GM12878 (cell line): ENCODE data around the gene SLC24A3. TPM values are rescaled to one million over a fixed set of nuclear protein-coding genes. Genes with fewer than 3 reads are reported as not detected.
A peak's percentile ranks its signal among the peaks of the same experiment; 100 is the strongest.

Experiments used
- ATAC-seq: fragments of 200-7000 bp; cut with Tn5 transposase; 3 replicates; pipeline ENCODE4 v1.9.1; 2020; ENCODE audit warnings: mild to moderate bottlenecking, moderate library complexity
- BruUV-seq: library from RNA; stranded (reverse); fragments of 400-500 nt; replicated peaks from 2 replicates; lab custom pipeline; 2021; lab: Mats Ljungman, UMichigan
- CTCF ChIA-PET: fragments of 300-600 bp; sonication (Branson Sonifier 250); formaldehyde crosslinking; extraction: SDS; loops from one replicate; lab custom pipeline; 2021; ENCODE audit warnings: inconsistent platforms; lab: Yijun Ruan, JAX
- POLR2A ChIA-PET: fragments of 350-600 bp; formaldehyde crosslinking; extraction: SDS; loops from one replicate; lab custom pipeline; 2021; ENCODE audit warnings: inconsistent platforms; lab: Charles Lee
- RAD21 ChIA-PET: fragments of 300-600 bp; sonication (Branson Sonifier 250); formaldehyde crosslinking; loops from one replicate; lab custom pipeline; 2023; ENCODE audit warnings: antibody characterized with exemption; ENCODE audit not compliant: unreplicated experiment; lab: Charles Lee
- SMC1A ChIA-PET: fragments of 300-600 bp; sonication (Branson Sonifier 250); formaldehyde crosslinking; loops from one replicate; lab custom pipeline; 2023; ENCODE audit not compliant: unreplicated experiment, uncharacterized antibody; lab: Charles Lee
- DNase-seq: peaks from one replicate; pipeline ENCODE4 v3.0.0-alpha.2; 2011; ENCODE audit warnings: low read depth, low spot score
- FAIRE-seq: peaks from 3 replicates; lab custom pipeline; 2011; peaks lifted over from hg19 to GRCh38; lab: Jason Lieb, UNC
- H2AFZ ChIP-seq: 2 replicates; pipeline ENCODE4 v1.6.0; 2011; ENCODE audit warnings: low read depth, low read length, control low read depth; ENCODE audit not compliant: control insufficient read depth
- H3K27ac ChIP-seq: 2 replicates; pipeline ENCODE4 v1.5.1; 2011; ENCODE audit warnings: control low read depth; ENCODE audit not compliant: control insufficient read depth, insufficient read depth
- H3K27me3 ChIP-seq, 2 experiments: replicated peaks in 1 of 2; 2 replicates each; pipeline versions ENCODE4 v1.6.0 to v1.6.1; 2011; ENCODE audit warnings: low read length in 1 of 2; ENCODE audit not compliant: control insufficient read depth in 2 of 2, insufficient read depth in 2 of 2
- H3K36me3 ChIP-seq, 2 experiments: 2 replicates each; pipeline ENCODE4 v1.5.1; 2011; ENCODE audit warnings: low read length in 1 of 2; ENCODE audit not compliant: control insufficient read depth in 2 of 2, insufficient read depth in 2 of 2
- H3K4me1 ChIP-seq: 2 replicates; pipeline ENCODE4 v1.6.1; 2011; ENCODE audit warnings: mild to moderate bottlenecking, low read length, moderate library complexity, mixed read lengths; ENCODE audit not compliant: control insufficient read depth, insufficient read depth
- H3K4me2 ChIP-seq: 2 replicates; pipeline ENCODE4 v1.6.0; 2011; ENCODE audit warnings: control low read depth; ENCODE audit not compliant: control insufficient read depth, insufficient read depth
- H3K4me3 ChIP-seq: fragments of 200-600 bp; sonication (generic); 2 replicates; pipeline ENCODE4 v1.5.1; 2016
- H3K79me2 ChIP-seq: 2 replicates; pipeline ENCODE4 v1.6.0; 2011; ENCODE audit warnings: low read length; ENCODE audit not compliant: control insufficient read depth, insufficient read depth
- H3K9ac ChIP-seq: 2 replicates; pipeline ENCODE4 v1.8.0; 2011; ENCODE audit warnings: low read length, control low read depth, mixed read lengths; ENCODE audit not compliant: control insufficient read depth, insufficient read depth
- H3K9me3 ChIP-seq: replicated peaks from 3 replicates; pipeline ENCODE4 v1.5.1; 2011; ENCODE audit warnings: mild to moderate bottlenecking, low read length; ENCODE audit not compliant: control insufficient read depth, insufficient read depth
- H4K20me1 ChIP-seq: 2 replicates; pipeline ENCODE4 v1.6.0; 2011; ENCODE audit not compliant: control insufficient read depth, insufficient read depth
- ATF7 ChIP-seq: fragments of 450-650 bp; IDR thresholded peaks from 2 replicates; pipeline ENCODE4 v1.6.1; 2016; ENCODE audit warnings: low read depth, mild to moderate bottlenecking
- CHD1 ChIP-seq: IDR thresholded peaks from 2 replicates; pipeline ENCODE4 v1.6.1; 2012; ENCODE audit warnings: low read depth, low read length, improper control_type of control experiment
- FOXK2 ChIP-seq: fragments of 450-650 bp; IDR thresholded peaks from 2 replicates; pipeline ENCODE4 v1.6.1; 2017; ENCODE audit warnings: mild to moderate bottlenecking, moderate library complexity
- HDAC6 ChIP-seq: fragments of 200-600 bp; sonication (generic); IDR thresholded peaks from one replicate; pipeline ENCODE4 v1.8.0; 2017; ENCODE audit warnings: antibody characterized with exemption; ENCODE audit not compliant: unreplicated experiment
- NR2C1 ChIP-seq: fragments of 450-650 bp; IDR thresholded peaks from 2 replicates; pipeline ENCODE4 v1.6.1; 2017; ENCODE audit warnings: antibody characterized with exemption, mild to moderate bottlenecking, moderate library complexity
- SIN3A ChIP-seq: IDR thresholded peaks from 2 replicates; pipeline ENCODE4 v1.6.1; 2012; ENCODE audit warnings: low read depth, low read length, improper control_type of control experiment
- TCF12 ChIP-seq: IDR thresholded peaks from 2 replicates; pipeline ENCODE4 v1.6.1; 2011; ENCODE audit warnings: low read depth, mild to moderate bottlenecking, low read length
- TCF3 ChIP-seq: IDR thresholded peaks from 2 replicates; pipeline ENCODE4 v1.6.1; 2012; ENCODE audit warnings: low read depth, mild to moderate bottlenecking, low read length, borderline replicate concordance; ENCODE audit not compliant: insufficient read depth
- WGBS: methylation state at CpG from one replicate; pipeline ENCODE4 v1.1.6; 2016; ENCODE audit warnings: low lambda C conversion rate; ENCODE audit not compliant: insufficient replicate concordance, insufficient coverage; ENCODE audit errors: missing lambda C conversion rate; 5-methylcytosine and 5-hydroxymethylcytosine counted together
- in situ Hi-C: fragments of 300-500 bp; cut with MboI; formaldehyde crosslinking; loops from 9 replicates; pipeline ENCODE4 v1.14.3; 2018; ENCODE audit warnings: mixed read lengths
- intact Hi-C: fragments of 100-400 bp; cut with micrococcal nuclease; formaldehyde crosslinking; loops from one replicate; pipeline ENCODE4 v1.14.2; 2022; ENCODE audit not compliant: unreplicated experiment
- polyA plus RNA-seq, 11 experiments: library from polyadenylated mRNA; depleted of rRNA in 4 of 11; unstranded in 6 of 11; stranded (reverse) in 5 of 11; fragments of >200 nt; fragmentation: Nextera tagmentation in 4 of 11; fragmentation: Illumina TruSeq in 1 of 11; extraction: Ambion mirVana in 4 of 11; extraction: Trizol in 1 of 11; gene quantifications; 1 replicate in 1 of 11; 2 replicates in 10 of 11; pipeline versions ENCODE4 v1.2.1 to v1.2.3, GENCODE V29; 2011 to 2016; ENCODE audit warnings: inconsistent platforms in 2 of 11, missing spikeins in 2 of 11, low read depth in 1 of 11
- total RNA-seq, 4 experiments: library from RNA; depleted of rRNA in 3 of 4; stranded (reverse); fragments of >200 nt in 3 of 4; fragmentation: Illumina TruSeq in 1 of 4; extraction: Trizol in 1 of 4; gene quantifications; 2 replicates each; pipeline versions ENCODE4 v1.2.1 to v1.2.3, GENCODE V29; 2013 to 2021
- TF ChIP-seq, protein P1 (sequence below): fragments of 450-650 bp; conservative IDR thresholded peaks from 2 replicates; pipeline ENCODE4 v1.6.1; 2017; ENCODE audit warnings: mild to moderate bottlenecking, moderate library complexity
- TF ChIP-seq, protein P2 (sequence below): IDR thresholded peaks from 2 replicates; pipeline ENCODE4 v1.6.1; 2012; ENCODE audit warnings: improper control_type of control experiment, low read depth, low read length; ENCODE audit not compliant: insufficient replicate concordance
- TF ChIP-seq, protein P3 (sequence below): IDR thresholded peaks from 2 replicates; pipeline ENCODE4 v1.6.1; 2012; ENCODE audit warnings: low read depth, low read length, improper control_type of control experiment
- TF ChIP-seq, protein P4 (sequence below): fragments of 450-650 bp; IDR thresholded peaks from 2 replicates; pipeline ENCODE4 v1.6.1; 2016; ENCODE audit warnings: mild to moderate bottlenecking

Gene SLC24A3
- total and polyA plus RNA-seq, 10 of the 15 experiments (the other 5 are each of a cell fraction or from before 2014, with no cell fraction given) = 0.04 TPM; not detected in 9

DNA sequence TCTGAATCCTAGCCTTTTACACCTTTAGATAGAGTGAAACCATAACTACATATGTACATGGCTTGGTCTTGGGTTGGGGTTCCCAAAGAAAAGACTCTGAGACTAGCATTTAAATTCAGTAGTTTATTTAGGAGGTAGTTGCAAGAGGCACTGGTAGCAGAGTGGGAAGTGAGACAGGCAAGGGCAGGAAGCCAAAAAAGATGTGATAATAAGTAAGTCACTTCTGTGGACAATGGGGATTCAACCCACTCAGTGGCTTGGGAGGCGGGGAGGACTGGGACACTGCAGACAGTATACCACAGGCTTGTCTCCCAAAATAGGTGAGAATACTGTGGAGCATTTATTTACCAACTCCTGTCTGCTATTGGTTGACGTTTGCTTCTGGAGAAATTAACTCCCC lies 131.9 kb downstream of the SLC24A3 start (continued):
- TF ChIP-seq, protein P1, sequence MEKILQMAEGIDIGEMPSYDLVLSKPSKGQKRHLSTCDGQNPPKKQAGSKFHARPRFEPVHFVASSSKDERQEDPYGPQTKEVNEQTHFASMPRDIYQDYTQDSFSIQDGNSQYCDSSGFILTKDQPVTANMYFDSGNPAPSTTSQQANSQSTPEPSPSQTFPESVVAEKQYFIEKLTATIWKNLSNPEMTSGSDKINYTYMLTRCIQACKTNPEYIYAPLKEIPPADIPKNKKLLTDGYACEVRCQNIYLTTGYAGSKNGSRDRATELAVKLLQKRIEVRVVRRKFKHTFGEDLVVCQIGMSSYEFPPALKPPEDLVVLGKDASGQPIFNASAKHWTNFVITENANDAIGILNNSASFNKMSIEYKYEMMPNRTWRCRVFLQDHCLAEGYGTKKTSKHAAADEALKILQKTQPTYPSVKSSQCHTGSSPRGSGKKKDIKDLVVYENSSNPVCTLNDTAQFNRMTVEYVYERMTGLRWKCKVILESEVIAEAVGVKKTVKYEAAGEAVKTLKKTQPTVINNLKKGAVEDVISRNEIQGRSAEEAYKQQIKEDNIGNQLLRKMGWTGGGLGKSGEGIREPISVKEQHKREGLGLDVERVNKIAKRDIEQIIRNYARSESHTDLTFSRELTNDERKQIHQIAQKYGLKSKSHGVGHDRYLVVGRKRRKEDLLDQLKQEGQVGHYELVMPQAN = no peak
- TF ChIP-seq FOXK2 = no peak

DNA sequence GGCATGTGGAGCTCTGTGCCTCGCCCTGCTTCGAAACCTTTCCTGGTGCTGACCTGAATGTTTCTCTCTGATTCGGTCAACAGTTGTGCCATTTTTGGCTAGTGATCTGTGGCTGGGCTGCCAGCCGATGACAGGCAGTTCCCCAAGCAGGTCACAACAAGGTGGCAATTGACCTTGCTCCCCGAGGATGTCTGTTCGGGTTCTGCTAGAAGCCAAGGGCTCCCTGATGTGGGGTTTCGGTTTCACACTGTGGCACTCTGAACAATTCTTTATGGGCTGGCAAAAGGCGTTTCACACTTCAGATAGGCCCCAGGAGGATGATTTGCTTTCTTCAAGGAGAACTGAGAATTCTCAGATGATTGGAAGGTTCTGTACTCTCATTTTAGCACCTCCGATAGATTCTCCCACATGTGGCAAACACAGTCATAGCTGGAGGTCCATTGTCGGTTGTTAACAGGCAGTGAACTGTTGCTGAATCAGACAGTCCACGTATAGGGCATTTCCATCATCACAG lies 135.6 kb downstream of the SLC24A3 start:
- H4K20me1 ChIP-seq = no peaks in the 10 kb centered on the region
- no peaks in the 10 kb centered on the region for H3K36me3 ChIP-seq
- in situ Hi-C loops = no loop called here
- under 1% methylated on average over 11 of the region's 11 CpGs for WGBS
- peak; percentile 96 for ATAC-seq
- H3K4me1 ChIP-seq = peaks cover 9% of the 10 kb centered on the region
- peak; percentile 55 for DNase-seq
- SMC1A ChIA-PET = no interaction called here
- H2AFZ ChIP-seq = no peak overlapping the region
- CTCF ChIA-PET = interaction anchor here (1.7 kb wide), 1 partner anchor 142 kb away, joined by 4 read pairs; no protein-coding TSS in a partner anchor
- H3K4me3 ChIP-seq = no peak overlapping the region
- H3K79me2 ChIP-seq = no peaks in the 10 kb centered on the region
- H3K9ac ChIP-seq = no peak overlapping the region
- peaks cover 0 to 4% of the 10 kb centered on the region in 2 experiments; a peak in 2 of 4 replicates for H3K27me3 ChIP-seq
- peak overlapping the region; percentile 38 for H3K4me2 ChIP-seq
- RAD21 ChIA-PET = no interaction called here
- no peak overlapping the region for H3K27ac ChIP-seq
- H3K9me3 ChIP-seq = no peaks in the 10 kb centered on the region; the same call in 2 of the 3 replicates
- BruUV-seq = no TSS peak
- no peak for FAIRE-seq
- POLR2A ChIA-PET = no interaction called here
- intact Hi-C loops = loop anchor here (10.0 kb wide), 1 partner anchor 143 kb away; no protein-coding TSS in a partner anchor
- TF ChIP-seq HDAC6 = no peak
- TF ChIP-seq, protein P2, sequence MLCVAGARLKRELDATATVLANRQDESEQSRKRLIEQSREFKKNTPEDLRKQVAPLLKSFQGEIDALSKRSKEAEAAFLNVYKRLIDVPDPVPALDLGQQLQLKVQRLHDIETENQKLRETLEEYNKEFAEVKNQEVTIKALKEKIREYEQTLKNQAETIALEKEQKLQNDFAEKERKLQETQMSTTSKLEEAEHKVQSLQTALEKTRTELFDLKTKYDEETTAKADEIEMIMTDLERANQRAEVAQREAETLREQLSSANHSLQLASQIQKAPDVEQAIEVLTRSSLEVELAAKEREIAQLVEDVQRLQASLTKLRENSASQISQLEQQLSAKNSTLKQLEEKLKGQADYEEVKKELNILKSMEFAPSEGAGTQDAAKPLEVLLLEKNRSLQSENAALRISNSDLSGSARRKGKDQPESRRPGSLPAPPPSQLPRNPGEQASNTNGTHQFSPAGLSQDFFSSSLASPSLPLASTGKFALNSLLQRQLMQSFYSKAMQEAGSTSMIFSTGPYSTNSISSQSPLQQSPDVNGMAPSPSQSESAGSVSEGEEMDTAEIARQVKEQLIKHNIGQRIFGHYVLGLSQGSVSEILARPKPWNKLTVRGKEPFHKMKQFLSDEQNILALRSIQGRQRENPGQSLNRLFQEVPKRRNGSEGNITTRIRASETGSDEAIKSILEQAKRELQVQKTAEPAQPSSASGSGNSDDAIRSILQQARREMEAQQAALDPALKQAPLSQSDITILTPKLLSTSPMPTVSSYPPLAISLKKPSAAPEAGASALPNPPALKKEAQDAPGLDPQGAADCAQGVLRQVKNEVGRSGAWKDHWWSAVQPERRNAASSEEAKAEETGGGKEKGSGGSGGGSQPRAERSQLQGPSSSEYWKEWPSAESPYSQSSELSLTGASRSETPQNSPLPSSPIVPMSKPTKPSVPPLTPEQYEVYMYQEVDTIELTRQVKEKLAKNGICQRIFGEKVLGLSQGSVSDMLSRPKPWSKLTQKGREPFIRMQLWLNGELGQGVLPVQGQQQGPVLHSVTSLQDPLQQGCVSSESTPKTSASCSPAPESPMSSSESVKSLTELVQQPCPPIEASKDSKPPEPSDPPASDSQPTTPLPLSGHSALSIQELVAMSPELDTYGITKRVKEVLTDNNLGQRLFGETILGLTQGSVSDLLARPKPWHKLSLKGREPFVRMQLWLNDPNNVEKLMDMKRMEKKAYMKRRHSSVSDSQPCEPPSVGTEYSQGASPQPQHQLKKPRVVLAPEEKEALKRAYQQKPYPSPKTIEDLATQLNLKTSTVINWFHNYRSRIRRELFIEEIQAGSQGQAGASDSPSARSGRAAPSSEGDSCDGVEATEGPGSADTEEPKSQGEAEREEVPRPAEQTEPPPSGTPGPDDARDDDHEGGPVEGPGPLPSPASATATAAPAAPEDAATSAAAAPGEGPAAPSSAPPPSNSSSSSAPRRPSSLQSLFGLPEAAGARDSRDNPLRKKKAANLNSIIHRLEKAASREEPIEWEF = no peak
- TF ChIP-seq SIN3A = no peak
- no peak for TF ChIP-seq ATF7
- TF ChIP-seq, protein P3, sequence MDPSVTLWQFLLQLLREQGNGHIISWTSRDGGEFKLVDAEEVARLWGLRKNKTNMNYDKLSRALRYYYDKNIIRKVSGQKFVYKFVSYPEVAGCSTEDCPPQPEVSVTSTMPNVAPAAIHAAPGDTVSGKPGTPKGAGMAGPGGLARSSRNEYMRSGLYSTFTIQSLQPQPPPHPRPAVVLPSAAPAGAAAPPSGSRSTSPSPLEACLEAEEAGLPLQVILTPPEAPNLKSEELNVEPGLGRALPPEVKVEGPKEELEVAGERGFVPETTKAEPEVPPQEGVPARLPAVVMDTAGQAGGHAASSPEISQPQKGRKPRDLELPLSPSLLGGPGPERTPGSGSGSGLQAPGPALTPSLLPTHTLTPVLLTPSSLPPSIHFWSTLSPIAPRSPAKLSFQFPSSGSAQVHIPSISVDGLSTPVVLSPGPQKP = no peak
- TF ChIP-seq TCF12 = no peak
- no peak for TF ChIP-seq NR2C1
- no peak for TF ChIP-seq TCF3
- TF ChIP-seq CHD1 = no peak
- TF ChIP-seq, protein P4, sequence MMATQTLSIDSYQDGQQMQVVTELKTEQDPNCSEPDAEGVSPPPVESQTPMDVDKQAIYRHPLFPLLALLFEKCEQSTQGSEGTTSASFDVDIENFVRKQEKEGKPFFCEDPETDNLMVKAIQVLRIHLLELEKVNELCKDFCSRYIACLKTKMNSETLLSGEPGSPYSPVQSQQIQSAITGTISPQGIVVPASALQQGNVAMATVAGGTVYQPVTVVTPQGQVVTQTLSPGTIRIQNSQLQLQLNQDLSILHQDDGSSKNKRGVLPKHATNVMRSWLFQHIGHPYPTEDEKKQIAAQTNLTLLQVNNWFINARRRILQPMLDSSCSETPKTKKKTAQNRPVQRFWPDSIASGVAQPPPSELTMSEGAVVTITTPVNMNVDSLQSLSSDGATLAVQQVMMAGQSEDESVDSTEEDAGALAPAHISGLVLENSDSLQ = peak; percentile 54
